Ishikawa (cell line): ENCODE data around the gene JMJD4.

Experiments used
- CEBPB ChIP-seq: IDR thresholded peaks from 2 replicates; pipeline ENCODE4 v1.6.1; 2012
- CREB1 ChIP-seq: IDR thresholded peaks from 2 replicates; pipeline ENCODE4 v1.6.1; 2012; ENCODE audit warnings: low read depth
- EGR1 ChIP-seq: IDR thresholded peaks from 2 replicates; pipeline ENCODE4 v1.6.1; 2012
- EP300 ChIP-seq: IDR thresholded peaks from 2 replicates; pipeline ENCODE4 v1.6.1; 2012; ENCODE audit warnings: borderline replicate concordance
- FOXM1 ChIP-seq: IDR thresholded peaks from 2 replicates; pipeline ENCODE4 v1.6.1; 2012; ENCODE audit warnings: low read depth, borderline replicate concordance
- MAX ChIP-seq: IDR thresholded peaks from 2 replicates; pipeline ENCODE4 v1.6.1; 2012
- NFIC ChIP-seq: IDR thresholded peaks from 2 replicates; pipeline ENCODE4 v1.6.1; 2012
- RAD21 ChIP-seq: IDR thresholded peaks from 2 replicates; pipeline ENCODE4 v1.6.1; 2012; ENCODE audit warnings: low read depth
- REST ChIP-seq: IDR thresholded peaks from 2 replicates; pipeline ENCODE4 v1.6.1; 2012; ENCODE audit warnings: low read depth, mild to moderate bottlenecking
- TAF1 ChIP-seq: IDR thresholded peaks from 2 replicates; pipeline ENCODE4 v1.6.1; 2012; ENCODE audit warnings: low read depth, mild to moderate bottlenecking
- TCF12 ChIP-seq: IDR thresholded peaks from 2 replicates; pipeline ENCODE4 v1.6.1; 2012; ENCODE audit warnings: low read depth
- TEAD4 ChIP-seq: IDR thresholded peaks from 2 replicates; pipeline ENCODE4 v1.6.1; 2012
- USF1 ChIP-seq: IDR thresholded peaks from 2 replicates; pipeline ENCODE4 v1.6.1; 2012
- YY1 ChIP-seq: IDR thresholded peaks from 2 replicates; pipeline ENCODE4 v1.6.1; 2012; ENCODE audit warnings: low read depth
- ZBTB7A ChIP-seq: IDR thresholded peaks from 2 replicates; pipeline ENCODE4 v1.6.1; 2012; ENCODE audit warnings: low read depth

JMJD4 gene

GRCh38 chr1:227725046-227725445, 10.1 kb downstream of the JMJD4 start:
- TF ChIP-seq USF1 (no peak), CEBPB (no peak), RAD21 (no peak), EP300 (no peak), FOXM1 (no peak), REST (no peak), NFIC (no peak), TCF12 (no peak), CREB1 (no peak)

- TF ChIP-seq EP300 (no peak), YY1 (no peak), RAD21 (no peak), MAX (no peak), REST (no peak), FOXM1 (no peak)
Measured at GRCh38 chr1:227723474-227723873, 11.6 kb downstream of the JMJD4 start.

- TF ChIP-seq NFIC (no peak), TCF12 (no peak), EGR1 (no peak), REST (no peak), FOXM1 (no peak), MAX (no peak), RAD21 (no peak), CEBPB (no peak), ZBTB7A (no peak), CREB1 (no peak), EP300 (no peak), YY1 (no peak), TEAD4 (no peak), USF1 (no peak), TAF1 (no peak)
Measured at GRCh38 chr1:227718932-227719331, 16.2 kb downstream of the JMJD4 start.

- TF ChIP-seq TCF12 (no peak), FOXM1 (no peak), USF1 (no peak), TAF1 (no peak), REST (no peak), CEBPB (no peak), MAX (no peak), CREB1 (no peak), ZBTB7A (no peak), NFIC (no peak), EGR1 (no peak), YY1 (no peak), EP300 (no peak), RAD21 (no peak), TEAD4 (no peak)
Measured at GRCh38 chr1:227712648-227713047, 22.5 kb downstream of the JMJD4 start.
